C4-2B (cell line): ENCODE data around the gene LEF1.

Experiments
- H3K27ac ChIP-seq: fragments of 450-650 bp; 2 replicates; pipeline ENCODE4 v1.5.1; 2017
- ZFX ChIP-seq: fragments of 450-650 bp; IDR thresholded peaks from 2 replicates; pipeline ENCODE4 v1.6.1; 2017
- TF ChIP-seq, protein P1 (sequence below): fragments of 450-650 bp; conservative IDR thresholded peaks from 2 replicates; pipeline ENCODE4 v1.5.1; 2017; ENCODE audit warnings: mild to moderate bottlenecking

The LEF1 gene

DNA sequence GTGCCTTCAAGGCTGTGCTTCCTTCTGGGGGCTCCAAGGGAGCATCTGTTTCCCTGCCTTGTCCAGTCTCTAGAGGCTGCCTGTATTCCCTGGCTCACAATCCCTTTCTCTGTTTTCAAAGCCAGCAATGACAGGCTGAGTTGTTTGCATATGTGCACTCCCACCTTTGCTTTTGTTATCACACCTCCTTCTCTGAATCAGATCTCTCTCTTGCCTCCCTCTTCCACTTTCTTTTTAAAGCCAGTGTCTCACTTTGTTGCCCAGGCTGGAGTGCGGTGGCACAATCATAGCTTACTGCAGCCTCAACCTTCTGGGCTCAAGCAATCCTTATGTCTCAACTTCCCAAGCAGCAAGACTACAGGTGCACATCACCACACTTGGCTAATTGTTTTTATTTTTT is 37.1 kb upstream of the LEF1 start:
- TF ChIP-seq, protein P1, sequence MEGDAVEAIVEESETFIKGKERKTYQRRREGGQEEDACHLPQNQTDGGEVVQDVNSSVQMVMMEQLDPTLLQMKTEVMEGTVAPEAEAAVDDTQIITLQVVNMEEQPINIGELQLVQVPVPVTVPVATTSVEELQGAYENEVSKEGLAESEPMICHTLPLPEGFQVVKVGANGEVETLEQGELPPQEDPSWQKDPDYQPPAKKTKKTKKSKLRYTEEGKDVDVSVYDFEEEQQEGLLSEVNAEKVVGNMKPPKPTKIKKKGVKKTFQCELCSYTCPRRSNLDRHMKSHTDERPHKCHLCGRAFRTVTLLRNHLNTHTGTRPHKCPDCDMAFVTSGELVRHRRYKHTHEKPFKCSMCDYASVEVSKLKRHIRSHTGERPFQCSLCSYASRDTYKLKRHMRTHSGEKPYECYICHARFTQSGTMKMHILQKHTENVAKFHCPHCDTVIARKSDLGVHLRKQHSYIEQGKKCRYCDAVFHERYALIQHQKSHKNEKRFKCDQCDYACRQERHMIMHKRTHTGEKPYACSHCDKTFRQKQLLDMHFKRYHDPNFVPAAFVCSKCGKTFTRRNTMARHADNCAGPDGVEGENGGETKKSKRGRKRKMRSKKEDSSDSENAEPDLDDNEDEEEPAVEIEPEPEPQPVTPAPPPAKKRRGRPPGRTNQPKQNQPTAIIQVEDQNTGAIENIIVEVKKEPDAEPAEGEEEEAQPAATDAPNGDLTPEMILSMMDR, result no peak
- TF ChIP-seq ZFX, result no peak
- no peak overlapping the region for H3K27ac ChIP-seq

DNA sequence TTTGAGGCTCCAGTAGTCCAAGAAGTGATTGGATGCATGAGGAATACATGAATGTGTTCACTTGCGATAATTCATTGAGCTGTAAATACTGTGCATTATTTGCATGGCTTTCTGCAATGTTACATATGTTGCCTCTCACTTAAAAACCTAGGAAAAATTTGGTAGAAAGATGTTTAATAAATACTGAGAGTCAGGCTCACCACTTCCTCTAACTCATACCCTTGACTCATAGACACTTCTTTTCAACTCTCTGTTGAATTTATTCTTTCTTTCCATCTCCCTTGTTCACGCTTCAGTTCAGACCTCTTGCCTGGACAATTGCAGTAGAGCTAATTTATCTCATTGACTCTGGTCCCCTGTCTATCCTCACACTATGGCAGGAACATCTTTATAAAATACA is 35.8 kb upstream of the LEF1 start:
- TF ChIP-seq ZFX, result no peak
- TF ChIP-seq, protein P1, result no peak
- no peak overlapping the region for H3K27ac ChIP-seq

DNA sequence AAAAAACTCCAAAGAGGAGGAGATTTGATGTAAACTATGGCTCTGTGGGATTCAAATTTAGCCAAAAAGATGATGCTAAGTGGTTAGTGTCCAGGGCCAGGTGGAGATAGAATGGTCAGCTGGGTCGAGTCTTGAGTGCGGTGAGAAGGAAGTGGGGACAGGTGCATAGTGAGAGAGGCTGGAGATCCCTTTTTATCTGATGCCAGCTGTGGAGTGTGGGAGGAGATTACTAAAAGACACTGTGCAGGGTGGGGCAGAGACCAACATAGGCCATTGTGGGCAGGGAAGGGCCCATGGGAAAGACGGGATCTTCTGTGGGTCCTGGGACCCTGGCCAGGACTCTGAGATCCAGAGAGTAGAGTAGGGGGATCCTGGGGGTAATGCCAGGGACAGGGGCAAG is 34.6 kb upstream of the LEF1 start:
- TF ChIP-seq, protein P1, result no peak
- TF ChIP-seq ZFX, result no peak

DNA sequence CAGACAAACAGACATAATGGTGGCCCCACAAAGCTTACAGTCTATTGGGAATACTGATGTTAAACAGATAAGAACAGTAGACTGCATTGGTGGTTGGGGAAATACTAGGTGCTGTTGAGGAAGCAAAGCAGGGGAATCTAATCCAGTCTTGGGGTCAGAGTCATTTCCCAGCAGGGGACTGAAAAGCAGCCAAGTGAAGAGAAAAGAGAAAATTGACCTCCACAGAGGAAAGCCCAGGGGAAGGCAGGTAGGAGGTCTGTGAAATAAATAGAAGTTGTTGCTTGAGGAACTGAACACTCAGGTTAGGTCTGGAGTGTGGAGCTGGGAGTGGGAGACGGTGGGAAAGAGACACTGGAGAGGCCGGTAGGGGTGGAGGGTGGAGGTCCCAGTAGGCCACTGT is 33.0 kb upstream of the LEF1 start:
- no peak overlapping the region for H3K27ac ChIP-seq
- TF ChIP-seq, protein P1, result no peak
- no peak for TF ChIP-seq ZFX

More for the DNA sequence above, 34.6 kb upstream of the LEF1 start:
- H3K27ac ChIP-seq, result no peak overlapping the region

DNA sequence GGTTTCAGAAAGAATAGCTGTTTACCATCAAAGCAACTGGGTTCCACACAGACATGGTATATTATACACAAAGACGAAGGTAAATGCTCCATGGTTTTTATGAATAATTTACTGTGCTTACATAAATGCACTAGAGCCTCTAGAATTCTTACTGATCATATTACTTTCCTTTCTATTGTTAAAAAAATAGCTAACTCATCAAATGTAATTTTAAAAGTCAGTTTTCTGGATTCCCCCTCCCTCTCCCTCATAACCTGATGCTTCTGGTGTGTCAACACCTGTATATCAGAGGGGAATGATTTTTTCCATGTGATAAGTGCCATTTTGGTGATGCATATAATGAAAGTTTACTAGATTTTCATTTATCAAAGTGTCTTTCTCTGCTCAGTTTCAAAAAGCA is 31.1 kb upstream of the LEF1 start:
- TF ChIP-seq, protein P1, result no peak
- TF ChIP-seq ZFX, result no peak
- no peak overlapping the region for H3K27ac ChIP-seq

DNA sequence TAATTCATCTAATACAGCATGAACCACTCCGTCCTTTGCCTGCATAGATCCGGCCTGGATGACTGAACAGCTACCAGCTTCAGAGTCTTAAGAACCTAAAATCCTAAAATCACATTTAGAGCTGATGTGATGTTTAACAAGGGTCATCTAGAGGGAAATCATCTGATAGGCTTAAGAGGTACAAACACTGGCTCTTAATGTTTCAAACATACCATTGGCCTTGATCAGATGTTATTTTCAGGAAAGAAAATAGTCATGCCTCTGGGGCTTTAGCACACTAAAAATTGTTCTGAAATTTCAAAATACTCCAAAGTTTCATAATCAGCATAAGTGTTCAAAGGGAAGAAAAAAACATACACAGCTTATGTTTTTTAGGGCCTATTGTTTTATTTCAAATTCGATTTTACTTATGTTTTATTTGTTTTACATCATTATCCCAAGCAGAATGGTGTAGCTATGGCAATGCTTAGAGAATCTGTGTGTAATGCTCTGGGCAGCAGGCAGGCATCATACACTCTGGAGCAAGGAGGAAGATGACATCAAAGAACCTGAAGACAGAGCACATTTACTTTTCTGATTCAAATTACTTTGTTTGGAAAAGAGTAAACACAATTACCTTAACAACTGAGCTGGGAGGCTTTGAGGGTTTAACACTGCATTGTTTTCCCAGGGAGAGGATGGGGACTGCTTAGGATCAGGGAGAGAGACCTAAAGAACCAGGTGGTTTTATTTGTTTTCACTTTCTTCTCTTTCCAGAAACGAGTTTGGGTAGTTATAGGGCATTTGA is 25.3 kb upstream of the LEF1 start:
- H3K27ac ChIP-seq, result no peak overlapping the region
- TF ChIP-seq, protein P1, result no peak
- TF ChIP-seq ZFX, result no peak

DNA sequence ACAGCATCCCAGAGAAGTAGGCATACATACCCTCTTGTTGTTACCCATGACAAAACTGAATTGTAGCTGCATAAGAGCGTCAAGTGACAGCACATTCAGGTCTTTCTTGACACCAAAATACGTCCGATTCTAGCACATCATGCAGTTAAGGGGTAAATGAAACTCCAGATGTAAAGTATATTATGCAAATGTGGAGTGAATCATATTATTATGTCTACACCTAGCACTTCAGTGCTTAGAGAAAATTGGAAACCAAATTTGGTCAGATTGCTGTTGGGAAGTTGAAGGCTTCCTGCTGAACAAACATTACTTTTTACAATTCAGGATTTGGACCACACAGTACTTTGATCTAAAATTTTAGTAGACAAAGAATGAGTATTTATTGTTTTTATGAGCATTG is 24.2 kb upstream of the LEF1 start:
- no peak for TF ChIP-seq ZFX
- TF ChIP-seq, protein P1, result no peak
- no peak overlapping the region for H3K27ac ChIP-seq
